PC-9 (cell line): ENCODE data around the gene PGD. TPM values are rescaled to one million over a fixed set of nuclear protein-coding genes. Genes with fewer than 3 reads are reported as not detected.
"Not testable (repeated sequence)": the region's sequence is repeated elsewhere in the genome, so short reads cannot be mapped to it uniquely, and the experiment has no call there.

Experiments
- BruUV-seq: library from RNA; stranded (reverse); fragments of 400-500 nt; replicated peaks from 2 replicates; lab custom pipeline; 2021; lab: Mats Ljungman, UMichigan
- CTCF ChIA-PET: fragments of 300-600 bp; sonication (Branson Sonifier 250); formaldehyde crosslinking; loops from one replicate; lab custom pipeline; 2022; ENCODE audit warnings: antibody characterized with exemption; lab: Charles Lee
- POLR2A ChIA-PET: fragments of 300-600 bp; sonication (Branson Sonifier 250); formaldehyde crosslinking; loops from one replicate; lab custom pipeline; 2022; ENCODE audit warnings: antibody characterized with exemption; ENCODE audit not compliant: unreplicated experiment; lab: Charles Lee
- DNase-seq, 2 experiments: peaks; one replicate each; pipeline versions ENCODE4 v3.0.0 to v3.0.0-alpha.2; 2015 to 2022; ENCODE audit warnings: mixed read lengths in 1 of 2
- H2AFZ ChIP-seq: fragments of 200-600 bp; sonication (generic); 2 replicates; pipeline ENCODE4 v1.8.1; 2017; ENCODE audit warnings: antibody characterized with exemption
- H3F3A ChIP-seq: fragments of 200-600 bp; sonication (generic); 2 replicates; pipeline ENCODE4 v1.8.1; 2017; ENCODE audit warnings: antibody characterized with exemption, mild to moderate bottlenecking, low read depth; ENCODE audit not compliant: insufficient read depth
- H3K27ac ChIP-seq: fragments of 200-600 bp; sonication (generic); 2 replicates; pipeline ENCODE4 v1.6.1; 2016; ENCODE audit warnings: mixed run types
- H3K27me3 ChIP-seq: fragments of 200-600 bp; sonication (generic); 2 replicates; pipeline ENCODE4 v1.6.1; 2016; ENCODE audit warnings: low read depth, mixed run types; ENCODE audit not compliant: insufficient read depth
- H3K36me3 ChIP-seq: fragments of 200-600 bp; sonication (generic); 2 replicates; pipeline ENCODE4 v1.6.1; 2016; ENCODE audit warnings: low read depth, mixed run types
- H3K4me1 ChIP-seq: fragments of 200-600 bp; sonication (generic); replicated peaks from 2 replicates; pipeline ENCODE4 v1.6.1; 2016; ENCODE audit warnings: mixed run types; ENCODE audit not compliant: insufficient read depth
- H3K4me2 ChIP-seq: fragments of 200-600 bp; sonication (generic); 2 replicates; pipeline ENCODE4 v1.6.1; 2017; ENCODE audit warnings: mixed run types
- H3K4me3 ChIP-seq: fragments of 200-600 bp; sonication (generic); 2 replicates; pipeline ENCODE4 v1.6.1; 2016; ENCODE audit warnings: mixed run types
- H3K79me2 ChIP-seq: fragments of 200-600 bp; sonication (generic); 2 replicates; pipeline ENCODE4 v1.6.1; 2017; ENCODE audit warnings: low read depth, mixed run types
- H3K9me2 ChIP-seq: fragments of 200-600 bp; sonication (generic); 2 replicates; pipeline ENCODE4 v1.8.1; 2017; ENCODE audit warnings: mild to moderate bottlenecking; ENCODE audit not compliant: insufficient read depth
- H3K9me3 ChIP-seq: fragments of 200-600 bp; sonication (generic); 2 replicates; pipeline ENCODE4 v1.8.1; 2016; ENCODE audit warnings: low read depth; ENCODE audit not compliant: insufficient read depth
- H4K20me1 ChIP-seq: fragments of 200-600 bp; sonication (generic); 2 replicates; pipeline ENCODE4 v1.8.1; 2017; ENCODE audit not compliant: insufficient read depth
- EZH2 ChIP-seq: fragments of 200-600 bp; sonication (generic); IDR thresholded peaks from 2 replicates; pipeline ENCODE4 v1.8.0; 2017; ENCODE audit warnings: antibody characterized with exemption, low read depth
- intact Hi-C: fragments of 100-400 bp; cut with micrococcal nuclease; formaldehyde crosslinking; loops from one replicate; pipeline ENCODE4 v1.10.0; 2022; ENCODE audit not compliant: unreplicated experiment
- total RNA-seq: library from RNA; stranded (reverse); gene quantifications from 2 replicates; pipeline ENCODE4 v1.2.3, GENCODE V29; 2021
- TF ChIP-seq, protein P1 (sequence below): fragments of 200-600 bp; sonication (generic); conservative IDR thresholded peaks from 2 replicates; pipeline ENCODE4 v1.6.1; 2017; ENCODE audit warnings: mixed run types, antibody characterized with exemption, mild to moderate bottlenecking, moderate library complexity

The PGD gene
- total RNA-seq, 1 experiment from 2014 or later: 526 TPM

DNA sequence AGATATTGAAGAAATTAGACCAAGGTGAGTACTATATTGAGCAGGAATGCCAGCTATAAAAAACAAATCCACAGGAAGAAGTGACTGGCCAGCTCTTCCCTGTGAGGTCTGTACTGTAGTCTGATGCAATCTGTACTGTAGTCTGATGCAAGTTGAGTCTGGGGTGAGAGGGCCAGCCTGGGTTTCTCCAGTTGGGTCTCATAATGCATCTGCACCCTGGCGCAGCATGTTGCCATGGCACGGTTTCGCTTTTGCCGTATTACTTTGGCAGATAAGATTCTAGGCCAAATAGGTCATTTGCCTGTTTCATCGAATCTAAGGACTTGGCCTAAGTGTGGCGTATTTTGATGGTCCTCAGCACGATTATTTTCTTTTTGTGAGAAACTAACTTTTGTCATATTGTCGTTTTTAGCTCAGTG, 24.4 kb upstream of the PGD start:
- ChIA-PET POLR2A (no interaction called here), CTCF (interaction anchor here (0.6 kb wide), 1 partner anchor 54 kb away, joined by 3 read pairs; no protein-coding TSS in a partner anchor)
- H3K4me3 ChIP-seq: no peak overlapping the region
- no peak overlapping the region for H2AFZ ChIP-seq
- no peaks in the 10 kb centered on the region for H3K79me2 ChIP-seq
- peaks cover 18% of the 10 kb centered on the region for H3F3A ChIP-seq
- intact Hi-C loops: no loop called here
- BruUV-seq: no TSS peak
- no peak for TF ChIP-seq EZH2
- TF ChIP-seq, protein P1, sequence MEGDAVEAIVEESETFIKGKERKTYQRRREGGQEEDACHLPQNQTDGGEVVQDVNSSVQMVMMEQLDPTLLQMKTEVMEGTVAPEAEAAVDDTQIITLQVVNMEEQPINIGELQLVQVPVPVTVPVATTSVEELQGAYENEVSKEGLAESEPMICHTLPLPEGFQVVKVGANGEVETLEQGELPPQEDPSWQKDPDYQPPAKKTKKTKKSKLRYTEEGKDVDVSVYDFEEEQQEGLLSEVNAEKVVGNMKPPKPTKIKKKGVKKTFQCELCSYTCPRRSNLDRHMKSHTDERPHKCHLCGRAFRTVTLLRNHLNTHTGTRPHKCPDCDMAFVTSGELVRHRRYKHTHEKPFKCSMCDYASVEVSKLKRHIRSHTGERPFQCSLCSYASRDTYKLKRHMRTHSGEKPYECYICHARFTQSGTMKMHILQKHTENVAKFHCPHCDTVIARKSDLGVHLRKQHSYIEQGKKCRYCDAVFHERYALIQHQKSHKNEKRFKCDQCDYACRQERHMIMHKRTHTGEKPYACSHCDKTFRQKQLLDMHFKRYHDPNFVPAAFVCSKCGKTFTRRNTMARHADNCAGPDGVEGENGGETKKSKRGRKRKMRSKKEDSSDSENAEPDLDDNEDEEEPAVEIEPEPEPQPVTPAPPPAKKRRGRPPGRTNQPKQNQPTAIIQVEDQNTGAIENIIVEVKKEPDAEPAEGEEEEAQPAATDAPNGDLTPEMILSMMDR: no peak
- no peaks in the 10 kb centered on the region for H3K36me3 ChIP-seq
- no peaks in the 10 kb centered on the region for H3K9me2 ChIP-seq
- no peaks in the 10 kb centered on the region for H4K20me1 ChIP-seq
- peak overlapping the region; percentile 60; the same call in 1 of the 2 replicates for H3K27ac ChIP-seq
- no peaks in the 10 kb centered on the region for H3K9me3 ChIP-seq
- no peak overlapping the region for H3K4me2 ChIP-seq
- H3K4me1 ChIP-seq: peaks cover 17% of the 10 kb centered on the region
- H3K27me3 ChIP-seq: no peaks in the 10 kb centered on the region
- no peak for DNase-seq

DNA sequence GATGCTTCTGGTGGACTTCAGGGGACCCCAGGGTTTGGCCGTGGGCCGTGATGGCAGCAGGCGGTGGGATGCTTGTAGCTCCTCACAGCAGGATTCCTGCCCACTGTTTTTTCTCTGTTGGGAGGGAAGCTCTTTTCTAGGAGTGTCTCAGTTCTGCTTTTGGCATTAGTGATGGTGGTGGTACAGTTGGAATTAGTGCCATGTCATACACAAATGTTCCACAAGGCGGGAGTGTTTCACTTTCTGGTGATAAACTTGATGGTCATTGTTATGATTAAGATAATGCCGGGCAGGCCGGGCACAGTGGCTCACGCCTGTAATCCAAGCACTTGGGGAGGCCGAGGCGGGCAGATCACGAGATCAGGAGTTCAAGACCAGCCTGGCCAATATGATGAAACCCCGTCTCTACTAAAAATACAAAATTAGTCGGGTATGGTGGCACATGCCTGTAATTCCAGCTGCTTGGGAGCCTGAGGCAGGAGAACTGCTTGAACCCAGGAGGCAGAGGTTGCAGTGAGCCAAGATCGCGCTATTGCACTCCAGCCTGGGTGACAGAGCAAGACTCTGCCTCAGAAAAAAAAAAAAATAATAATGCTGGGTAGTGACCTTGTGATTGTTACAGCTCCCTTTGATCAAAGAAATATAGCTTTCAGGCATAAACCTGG, 21.4 kb upstream of the PGD start:
- peaks cover 35% of the 10 kb centered on the region for H3F3A ChIP-seq
- BruUV-seq, H3K9me2 ChIP-seq, H2AFZ ChIP-seq, POLR2A ChIA-PET, H3K36me3 ChIP-seq, H4K20me1 ChIP-seq, H3K4me3 ChIP-seq, H3K9me3 ChIP-seq, H3K27me3 ChIP-seq, H3K79me2 ChIP-seq: not testable (repeated sequence)
- peaks cover 39% of the 10 kb centered on the region for H3K4me1 ChIP-seq
- peak; percentile 65 for DNase-seq
- CTCF ChIA-PET: interaction anchor here (0.6 to 1.3 kb wide), 5 partner anchors 31 to 292 kb away, joined by 3 to 13 read pairs (median 3); no protein-coding TSS in a partner anchor
- intact Hi-C loops: loop anchor here (1.0 kb wide), 4 partner anchors 21 to 117 kb away; no protein-coding TSS in a partner anchor
- peak overlapping the region; percentile 78; the same call in 1 of the 2 replicates for H3K4me2 ChIP-seq
- TF ChIP-seq, protein P1: peak; percentile 71
- peak overlapping the region; percentile 95 for H3K27ac ChIP-seq

DNA sequence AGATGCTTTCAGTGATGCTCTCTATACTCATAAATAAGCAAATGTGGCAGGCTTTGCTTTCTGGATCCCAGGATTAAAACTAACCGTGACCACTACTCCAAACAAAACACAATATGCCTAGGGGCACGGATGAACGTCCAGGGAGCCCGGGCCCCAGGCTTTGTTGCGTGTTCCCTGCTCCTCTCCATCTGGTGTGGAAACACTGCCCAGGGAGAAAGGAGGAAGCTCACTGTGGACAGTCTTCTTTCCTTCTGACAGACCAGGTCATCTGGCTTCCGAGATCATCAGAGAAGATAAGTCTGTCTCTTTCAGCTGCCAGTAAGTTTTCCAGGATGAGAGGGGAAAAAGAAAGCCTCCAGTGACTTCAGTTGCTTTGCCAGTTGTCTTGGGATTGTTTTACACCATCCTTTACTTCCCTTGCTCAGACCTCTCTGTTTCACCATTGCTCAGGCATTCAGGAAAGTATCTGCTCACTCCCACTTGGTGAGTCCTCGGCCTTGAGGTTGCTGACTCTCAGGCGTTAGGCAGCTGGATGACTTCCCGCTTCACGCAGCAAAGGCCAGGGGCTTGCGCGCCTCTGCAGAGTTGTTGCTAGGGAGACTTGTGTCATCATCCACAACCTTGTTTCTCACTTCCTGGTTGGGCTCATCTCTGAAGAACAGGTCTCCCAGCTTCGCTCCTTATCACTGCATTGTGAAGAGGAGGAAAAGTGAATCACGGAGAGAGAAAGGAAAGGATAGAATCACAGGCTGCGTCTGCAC, 20.6 kb upstream of the PGD start:
- no peaks in the 10 kb centered on the region for H4K20me1 ChIP-seq
- intact Hi-C loops: loop anchor here (1.0 kb wide), 2 partner anchors 20 to 37 kb away; no protein-coding TSS in a partner anchor
- no peak for TF ChIP-seq EZH2
- TF ChIP-seq, protein P1: no peak
- H3F3A ChIP-seq: peaks cover 35% of the 10 kb centered on the region
- peak overlapping the region; percentile 42; the same call in 1 of the 2 replicates for H3K4me3 ChIP-seq
- no peaks in the 10 kb centered on the region for H3K9me2 ChIP-seq
- H3K4me2 ChIP-seq: peak overlapping the region; percentile 78
- BruUV-seq: TSS peak; percentile 75
- H3K4me1 ChIP-seq: peaks cover 39% of the 10 kb centered on the region
- no peaks in the 10 kb centered on the region for H3K9me3 ChIP-seq
- peak overlapping the region; percentile 95 for H3K27ac ChIP-seq
- peak; percentile 86 to 96 for DNase-seq
- no peaks in the 10 kb centered on the region for H3K79me2 ChIP-seq
- H3K27me3 ChIP-seq: no peaks in the 10 kb centered on the region
- H3K36me3 ChIP-seq: no peaks in the 10 kb centered on the region
- CTCF ChIA-PET: interaction anchor here (0.6 to 1.3 kb wide), 4 partner anchors 51 to 293 kb away, joined by 3 to 13 read pairs (median 4); partner anchors contain the start of gene CENPS
- POLR2A ChIA-PET: interaction anchor here (0.5 to 0.7 kb wide), 2 partner anchors 19 to 1666 kb away, joined by 3 read pairs; no protein-coding TSS in a partner anchor
- 0 out of 2 replicates have a peak overlapping the region, but pooled peaks have one; percentile 26 for H2AFZ ChIP-seq
